OCI-LY3 (cell line): ENCODE measurements around the gene PPP2R5C.

Source experiments
- EZH2phosphoT487 ChIP-seq: fragments of 200-600 bp; shearing (Covaris generic); IDR thresholded peaks from 2 replicates; pipeline ENCODE4 v1.6.1; 2018; ENCODE audit warnings: antibody characterized with exemption, mixed run types, low read depth
- TF ChIP-seq, protein P1 (sequence below): fragments of 200-600, 300-600 bp; sonication (generic); IDR thresholded peaks from 2 replicates; pipeline ENCODE4 v1.5.1; 2014; ENCODE audit warnings: antibody characterized with exemption, low read length, low read depth

DNA sequence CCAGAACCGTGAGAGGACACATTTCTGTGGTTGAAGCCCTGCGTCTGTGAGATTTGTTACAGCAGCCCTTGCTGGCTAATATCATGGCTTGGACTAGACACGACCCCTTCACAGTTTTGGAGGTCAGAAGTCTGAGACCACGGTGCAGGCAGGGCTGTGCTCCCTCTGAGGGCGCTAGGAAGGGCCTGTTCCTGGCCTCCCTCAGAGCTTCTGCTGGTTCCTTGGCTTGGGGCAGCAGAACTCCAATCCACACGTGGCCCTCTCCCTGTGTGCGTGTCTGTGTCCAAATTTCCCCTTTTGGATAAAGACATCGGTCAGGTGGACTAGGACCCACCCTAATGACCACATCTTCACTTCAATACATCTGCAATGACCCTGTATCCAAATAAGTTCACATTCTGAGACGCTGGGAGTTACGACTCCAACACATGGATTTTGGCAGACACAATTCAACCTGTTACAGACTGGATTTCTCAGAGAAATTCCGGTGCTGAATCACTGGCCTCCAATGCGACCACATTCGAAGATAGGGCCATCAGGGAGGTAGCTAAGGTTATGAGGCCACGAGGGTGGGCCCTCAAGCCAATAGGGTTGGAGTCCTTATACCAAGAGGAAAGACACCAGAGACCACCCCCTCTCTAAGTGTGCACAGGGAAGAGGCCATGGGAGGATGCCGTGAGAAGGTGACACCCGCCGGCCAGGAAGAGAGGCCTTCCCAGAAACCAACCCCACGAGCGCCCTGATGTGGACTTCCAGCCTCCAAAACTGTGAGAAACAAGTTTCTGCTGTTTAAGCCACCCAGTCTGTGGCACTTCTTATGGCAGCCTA is 43.6 kb upstream of the PPP2R5C start:
- TF ChIP-seq, protein P1, sequence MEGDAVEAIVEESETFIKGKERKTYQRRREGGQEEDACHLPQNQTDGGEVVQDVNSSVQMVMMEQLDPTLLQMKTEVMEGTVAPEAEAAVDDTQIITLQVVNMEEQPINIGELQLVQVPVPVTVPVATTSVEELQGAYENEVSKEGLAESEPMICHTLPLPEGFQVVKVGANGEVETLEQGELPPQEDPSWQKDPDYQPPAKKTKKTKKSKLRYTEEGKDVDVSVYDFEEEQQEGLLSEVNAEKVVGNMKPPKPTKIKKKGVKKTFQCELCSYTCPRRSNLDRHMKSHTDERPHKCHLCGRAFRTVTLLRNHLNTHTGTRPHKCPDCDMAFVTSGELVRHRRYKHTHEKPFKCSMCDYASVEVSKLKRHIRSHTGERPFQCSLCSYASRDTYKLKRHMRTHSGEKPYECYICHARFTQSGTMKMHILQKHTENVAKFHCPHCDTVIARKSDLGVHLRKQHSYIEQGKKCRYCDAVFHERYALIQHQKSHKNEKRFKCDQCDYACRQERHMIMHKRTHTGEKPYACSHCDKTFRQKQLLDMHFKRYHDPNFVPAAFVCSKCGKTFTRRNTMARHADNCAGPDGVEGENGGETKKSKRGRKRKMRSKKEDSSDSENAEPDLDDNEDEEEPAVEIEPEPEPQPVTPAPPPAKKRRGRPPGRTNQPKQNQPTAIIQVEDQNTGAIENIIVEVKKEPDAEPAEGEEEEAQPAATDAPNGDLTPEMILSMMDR: no peak
- no peak for TF ChIP-seq EZH2phosphoT487
